Liver (tissue), 3 donors: Measurements from ENCODE around the gene REM1.

Source experiments
- EGR1 ChIP-seq, 2 donors: IDR thresholded peaks; 2 replicates each; pipeline ENCODE4 v1.6.1; 2016 to 2018; ENCODE audit warnings: antibody characterized with exemption in 2 of 2, low read depth in 2 of 2
- GABPA ChIP-seq, 2 donors: IDR thresholded peaks in 1 of 2; conservative IDR thresholded peaks in 1 of 2; 2 replicates each; pipeline ENCODE4 v1.6.1; 2016; ENCODE audit warnings: antibody characterized with exemption in 2 of 2, mild to moderate bottlenecking in 1 of 2, moderate library complexity in 1 of 2
- HNF4A ChIP-seq, 2 donors: conservative IDR thresholded peaks; 2 replicates each; pipeline ENCODE4 v1.6.1; 2016; ENCODE audit warnings: antibody characterized with exemption in 2 of 2, mild to moderate bottlenecking in 2 of 2
- JUND ChIP-seq, 2 donors: IDR thresholded peaks; 2 replicates each; pipeline ENCODE4 v1.6.1; 2016; ENCODE audit warnings: antibody characterized with exemption in 2 of 2
- MAX ChIP-seq: IDR thresholded peaks from 2 replicates; pipeline ENCODE4 v1.6.1; 2016; ENCODE audit warnings: antibody characterized with exemption
- RAD21 ChIP-seq, 2 donors: IDR thresholded peaks; 2 replicates each; pipeline ENCODE4 v1.6.1; 2016; ENCODE audit warnings: antibody characterized with exemption in 2 of 2, mild to moderate bottlenecking in 2 of 2
- REST ChIP-seq: IDR thresholded peaks from 2 replicates; pipeline ENCODE4 v1.6.1; 2016; ENCODE audit warnings: antibody characterized with exemption, mild to moderate bottlenecking
- RXRA ChIP-seq, 2 donors: IDR thresholded peaks; 2 replicates each; pipeline ENCODE4 v1.6.1; 2017 to 2018; ENCODE audit warnings: antibody characterized with exemption in 2 of 2, mild to moderate bottlenecking in 1 of 2
- SP1 ChIP-seq: IDR thresholded peaks from 2 replicates; pipeline ENCODE4 v1.6.1; 2018; ENCODE audit warnings: antibody characterized with exemption, mild to moderate bottlenecking
- TAF1 ChIP-seq: conservative IDR thresholded peaks from 2 replicates; pipeline ENCODE4 v1.6.1; 2016; ENCODE audit warnings: antibody characterized with exemption, mild to moderate bottlenecking
- YY1 ChIP-seq: IDR thresholded peaks from 2 replicates; pipeline ENCODE4 v1.6.1; 2016; ENCODE audit warnings: antibody characterized with exemption, mild to moderate bottlenecking
- ZBTB33 ChIP-seq: IDR thresholded peaks from 2 replicates; pipeline ENCODE4 v1.6.1; 2016; ENCODE audit warnings: antibody characterized with exemption
- TF ChIP-seq, protein P1 (sequence below): fragments of 150-350 bp; IDR thresholded peaks from 2 replicates; pipeline ENCODE4 v1.5.1; 2017; ENCODE audit warnings: improper control_type of control experiment, low read depth, low read length; ENCODE audit not compliant: missing input control
- TF ChIP-seq, protein P2 (sequence below): IDR thresholded peaks from 2 replicates; pipeline ENCODE4 v1.6.1; 2016; ENCODE audit warnings: antibody characterized with exemption
- donor health status: healthy.
- donor health status: healthy.

DNA sequence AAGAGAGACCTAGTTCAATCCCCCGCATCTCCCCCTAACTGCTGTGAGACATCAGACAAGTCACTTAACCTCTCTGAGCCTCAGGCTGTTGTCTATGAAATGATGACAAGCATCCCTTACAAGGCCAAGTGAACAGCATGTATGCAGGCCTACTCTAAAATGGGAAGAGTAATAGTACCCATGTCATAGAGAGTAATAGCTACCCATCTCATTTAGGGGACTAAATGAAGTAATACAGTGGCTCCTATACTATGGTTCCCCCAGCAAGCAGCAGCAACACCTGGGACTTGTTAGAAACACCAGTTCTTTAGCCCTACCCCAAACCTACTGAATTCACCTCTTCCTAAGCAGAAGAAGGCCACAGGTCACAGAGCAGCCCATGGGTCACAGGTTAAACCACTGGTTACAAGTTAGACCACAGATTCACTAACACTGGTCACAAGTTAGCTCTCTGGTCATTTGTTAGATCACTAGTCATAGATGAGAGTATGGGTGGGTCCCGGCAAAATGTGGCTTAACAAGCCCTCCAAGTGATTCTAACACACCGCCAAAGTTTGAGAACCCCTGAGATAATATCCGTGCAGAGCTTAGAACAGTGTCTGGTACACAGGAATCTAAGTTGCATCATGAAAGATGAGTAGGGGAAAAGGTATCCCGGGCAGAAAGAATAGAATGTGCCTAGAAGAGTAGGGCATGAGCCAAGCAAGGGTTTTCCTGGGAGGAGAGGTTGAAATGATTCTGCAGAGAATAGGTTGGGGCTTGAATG, 1.6 kb upstream of the REM1 start:
- no peak for TF ChIP-seq SP1
- TF ChIP-seq GABPA (IDR thresholded peaks at IDR 0.05 in 1 of 2, conservative IDR thresholded peaks at IDR 0.05 in 1 of 2) = no peak
- TF ChIP-seq, protein P1, sequence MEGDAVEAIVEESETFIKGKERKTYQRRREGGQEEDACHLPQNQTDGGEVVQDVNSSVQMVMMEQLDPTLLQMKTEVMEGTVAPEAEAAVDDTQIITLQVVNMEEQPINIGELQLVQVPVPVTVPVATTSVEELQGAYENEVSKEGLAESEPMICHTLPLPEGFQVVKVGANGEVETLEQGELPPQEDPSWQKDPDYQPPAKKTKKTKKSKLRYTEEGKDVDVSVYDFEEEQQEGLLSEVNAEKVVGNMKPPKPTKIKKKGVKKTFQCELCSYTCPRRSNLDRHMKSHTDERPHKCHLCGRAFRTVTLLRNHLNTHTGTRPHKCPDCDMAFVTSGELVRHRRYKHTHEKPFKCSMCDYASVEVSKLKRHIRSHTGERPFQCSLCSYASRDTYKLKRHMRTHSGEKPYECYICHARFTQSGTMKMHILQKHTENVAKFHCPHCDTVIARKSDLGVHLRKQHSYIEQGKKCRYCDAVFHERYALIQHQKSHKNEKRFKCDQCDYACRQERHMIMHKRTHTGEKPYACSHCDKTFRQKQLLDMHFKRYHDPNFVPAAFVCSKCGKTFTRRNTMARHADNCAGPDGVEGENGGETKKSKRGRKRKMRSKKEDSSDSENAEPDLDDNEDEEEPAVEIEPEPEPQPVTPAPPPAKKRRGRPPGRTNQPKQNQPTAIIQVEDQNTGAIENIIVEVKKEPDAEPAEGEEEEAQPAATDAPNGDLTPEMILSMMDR = no peak
- no peak for TF ChIP-seq RAD21 (IDR thresholded peaks at IDR 0.05)
- no peak for TF ChIP-seq TAF1
- no peak for TF ChIP-seq MAX
- no peak for TF ChIP-seq EGR1 (IDR thresholded peaks at IDR 0.05; ENCODE audit: low read depth in 2 of 2)
- no peak for TF ChIP-seq RXRA (IDR thresholded peaks at IDR 0.05)
- no peak for TF ChIP-seq ZBTB33
- TF ChIP-seq YY1 = no peak
- TF ChIP-seq, protein P2, sequence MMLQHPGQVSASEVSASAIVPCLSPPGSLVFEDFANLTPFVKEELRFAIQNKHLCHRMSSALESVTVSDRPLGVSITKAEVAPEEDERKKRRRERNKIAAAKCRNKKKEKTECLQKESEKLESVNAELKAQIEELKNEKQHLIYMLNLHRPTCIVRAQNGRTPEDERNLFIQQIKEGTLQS = no peak
- no peak for TF ChIP-seq JUND (IDR thresholded peaks at IDR 0.05)
- TF ChIP-seq HNF4A (conservative IDR thresholded peaks at IDR 0.05) = no peak
- no peak for TF ChIP-seq REST
